WERI-Rb-1 (cell line): ENCODE results near the gene MLLT6.

Source experiments
- DNase-seq: peaks from one replicate; pipeline ENCODE4 v3.0.0-alpha.2; 2020
- H3K27ac ChIP-seq: fragments of 250-450 bp; sonication (Bioruptor Pico); 2 replicates; pipeline ENCODE4 v1.5.1; 2020; ENCODE audit warnings: mild to moderate bottlenecking, moderate library complexity
- H3K27me3 ChIP-seq: fragments of 250-450 bp; sonication (Bioruptor Pico); 2 replicates; pipeline ENCODE4 v1.5.1; 2021; ENCODE audit warnings: mild to moderate bottlenecking, low read depth, moderate library complexity; ENCODE audit not compliant: insufficient read depth, severe bottlenecking
- H3K36me3 ChIP-seq: fragments of 250-450 bp; sonication (Bioruptor Pico); 2 replicates; pipeline ENCODE4 v1.5.1; 2020; ENCODE audit warnings: mild to moderate bottlenecking, moderate library complexity
- H3K4me3 ChIP-seq: 2 replicates; pipeline ENCODE4 v1.5.1; 2011; ENCODE audit warnings: low read depth, mild to moderate bottlenecking, control low read depth, low read length
- H3K9me3 ChIP-seq: fragments of 250-450 bp; sonication (Bioruptor Pico); 2 replicates; pipeline ENCODE4 v1.5.1; 2021; ENCODE audit warnings: mild to moderate bottlenecking, moderate library complexity; ENCODE audit not compliant: severe bottlenecking
- TF ChIP-seq, protein P1 (sequence below): IDR thresholded peaks from 2 replicates; pipeline ENCODE4 v1.5.1; 2011; ENCODE audit warnings: low read depth, mild to moderate bottlenecking, control low read depth, inconsistent platforms, low read length

MLLT6 gene

GRCh38 chr17:38713456-38714075 is 8.5 kb downstream of the MLLT6 start:
- Histone ChIP-seq H3K36me3 (peaks cover 97% of the 10 kb centered on the region), H3K27ac (no peak overlapping the region)
- no peak for DNase-seq

GRCh38 chr17:38715216-38715943 is 10.3 kb downstream of the MLLT6 start:
- H3K9me3 ChIP-seq, result no peaks in the 10 kb centered on the region
- DNase-seq, result no peak
- H3K27ac ChIP-seq, result no peak overlapping the region
- no peak overlapping the region for H3K4me3 ChIP-seq
- no peaks in the 10 kb centered on the region for H3K27me3 ChIP-seq
- TF ChIP-seq, protein P1, sequence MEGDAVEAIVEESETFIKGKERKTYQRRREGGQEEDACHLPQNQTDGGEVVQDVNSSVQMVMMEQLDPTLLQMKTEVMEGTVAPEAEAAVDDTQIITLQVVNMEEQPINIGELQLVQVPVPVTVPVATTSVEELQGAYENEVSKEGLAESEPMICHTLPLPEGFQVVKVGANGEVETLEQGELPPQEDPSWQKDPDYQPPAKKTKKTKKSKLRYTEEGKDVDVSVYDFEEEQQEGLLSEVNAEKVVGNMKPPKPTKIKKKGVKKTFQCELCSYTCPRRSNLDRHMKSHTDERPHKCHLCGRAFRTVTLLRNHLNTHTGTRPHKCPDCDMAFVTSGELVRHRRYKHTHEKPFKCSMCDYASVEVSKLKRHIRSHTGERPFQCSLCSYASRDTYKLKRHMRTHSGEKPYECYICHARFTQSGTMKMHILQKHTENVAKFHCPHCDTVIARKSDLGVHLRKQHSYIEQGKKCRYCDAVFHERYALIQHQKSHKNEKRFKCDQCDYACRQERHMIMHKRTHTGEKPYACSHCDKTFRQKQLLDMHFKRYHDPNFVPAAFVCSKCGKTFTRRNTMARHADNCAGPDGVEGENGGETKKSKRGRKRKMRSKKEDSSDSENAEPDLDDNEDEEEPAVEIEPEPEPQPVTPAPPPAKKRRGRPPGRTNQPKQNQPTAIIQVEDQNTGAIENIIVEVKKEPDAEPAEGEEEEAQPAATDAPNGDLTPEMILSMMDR, result no peak
- H3K36me3 ChIP-seq, result peaks cover 91% of the 10 kb centered on the region

More at GRCh38 chr17:38713456-38714075, 8.5 kb downstream of the MLLT6 start:
- TF ChIP-seq, protein P1, result no peak
- no peak overlapping the region for H3K4me3 ChIP-seq
- H3K9me3 ChIP-seq, result no peaks in the 10 kb centered on the region
- no peaks in the 10 kb centered on the region for H3K27me3 ChIP-seq

GRCh38 chr17:38716368-38717005 is 11.4 kb downstream of the MLLT6 start:
- no peak overlapping the region for H3K27ac ChIP-seq
- no peak for DNase-seq
- no peaks in the 10 kb centered on the region for H3K9me3 ChIP-seq
- peaks cover 92% of the 10 kb centered on the region for H3K36me3 ChIP-seq
- TF ChIP-seq, protein P1, result no peak
- H3K27me3 ChIP-seq, result no peaks in the 10 kb centered on the region
- H3K4me3 ChIP-seq, result no peak overlapping the region

DNA sequence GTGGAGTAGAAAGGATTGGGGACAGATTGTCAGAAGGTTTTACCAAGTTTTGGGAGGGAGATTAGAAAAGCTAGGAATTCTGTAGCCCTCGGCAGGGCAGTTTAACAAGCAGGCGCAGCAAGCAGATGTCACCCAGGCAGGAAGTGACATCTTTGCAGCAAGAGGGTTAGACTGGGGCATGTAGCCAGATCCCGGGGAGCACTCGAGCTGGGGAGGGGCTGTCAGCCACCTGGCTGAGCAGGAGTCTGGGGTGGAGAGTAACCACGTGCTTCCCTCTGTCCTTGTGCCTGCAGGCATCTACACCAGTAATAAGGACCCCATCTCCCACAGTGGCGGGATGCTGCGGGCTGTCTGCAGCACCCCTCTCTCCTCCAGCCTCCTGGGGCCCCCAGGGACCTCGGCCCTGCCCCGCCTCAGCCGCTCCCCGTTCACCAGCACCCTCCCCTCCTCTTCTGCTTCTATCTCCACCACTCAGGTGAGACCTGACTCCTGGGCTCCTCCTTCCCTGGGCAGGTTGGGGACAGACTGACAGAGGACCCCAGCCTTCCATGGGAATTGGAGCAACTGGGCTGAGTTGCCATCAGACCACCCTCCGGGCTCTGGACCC is 12.2 kb downstream of the MLLT6 start:
- Histone ChIP-seq H3K36me3 (peaks cover 88% of the 10 kb centered on the region), H3K27ac (no peak overlapping the region), H3K4me3 (no peak overlapping the region), H3K27me3 (no peaks in the 10 kb centered on the region), H3K9me3 (no peaks in the 10 kb centered on the region)
- DNase-seq, result no peak
- TF ChIP-seq, protein P1, result no peak

DNA sequence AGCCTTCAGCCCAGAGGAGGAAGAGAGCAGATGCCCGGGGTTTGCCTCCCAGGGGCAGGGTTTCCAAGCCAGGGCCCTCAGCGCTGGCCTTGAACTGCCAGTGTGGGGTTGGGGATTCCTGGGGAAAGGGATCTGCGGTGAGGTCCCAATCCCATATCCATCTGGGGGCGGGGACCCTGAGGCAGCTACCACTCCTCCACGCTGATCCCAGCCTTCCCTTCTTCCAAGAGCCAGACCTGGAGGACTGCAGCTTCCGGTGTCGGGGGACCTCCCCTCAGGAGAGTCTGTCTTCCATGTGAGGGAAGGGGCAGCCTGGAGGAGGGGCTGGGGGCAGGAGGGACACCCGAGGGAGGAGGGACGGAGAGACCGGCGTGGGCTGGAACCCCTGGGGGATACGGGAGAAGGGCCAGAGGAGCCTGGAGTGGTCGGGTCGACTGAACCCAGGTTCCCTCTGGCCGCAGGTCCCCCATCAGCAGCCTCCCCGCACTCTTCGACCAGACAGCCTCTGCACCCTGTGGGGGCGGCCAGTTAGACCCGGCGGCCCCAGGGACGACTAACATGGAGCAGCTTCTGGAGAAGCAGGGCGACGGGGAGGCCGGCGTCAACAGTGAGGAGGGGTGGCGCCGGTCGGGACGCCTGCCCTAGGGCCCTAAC is 14.3 kb downstream of the MLLT6 start:
- Histone ChIP-seq H3K27ac (no peak overlapping the region), H3K36me3 (peaks cover 84% of the 10 kb centered on the region), H3K4me3 (no peak overlapping the region), H3K9me3 (no peaks in the 10 kb centered on the region), H3K27me3 (no peaks in the 10 kb centered on the region)
- DNase-seq, result no peak
- TF ChIP-seq, protein P1, result no peak
